HCT116 (cell line): ENCODE data around the gene NFAT5. TPM values are rescaled to one million over a fixed set of nuclear protein-coding genes. Genes with fewer than 3 reads are reported as not detected.

Source experiments
- ATAC-seq: fragments of 200-7000 bp; cut with Tn5 transposase; 2 replicates; pipeline ENCODE4 v1.9.1; 2020; ENCODE audit warnings: mild to moderate bottlenecking, moderate library complexity
- BruUV-seq: library from RNA; stranded (reverse); fragments of 400-500 nt; replicated peaks from 2 replicates; lab custom pipeline; 2021; lab: Mats Ljungman, UMichigan
- CTCF ChIA-PET: fragments of 300-600 bp; sonication (Branson Sonifier 250); formaldehyde crosslinking; loops from one replicate; lab custom pipeline; 2021; ENCODE audit warnings: antibody characterized with exemption; lab: Charles Lee
- POLR2A ChIA-PET: fragments of 300-600, 350-600 bp; sonication (Branson Sonifier 250); formaldehyde crosslinking; loops from one replicate; lab custom pipeline; 2021; ENCODE audit warnings: antibody characterized with exemption; lab: Charles Lee
- RAD21 ChIA-PET, 2 experiments: fragments of 300-600 bp; sonication (Branson Sonifier 250); formaldehyde crosslinking; loops; one replicate each; lab custom pipeline; 2023; ENCODE audit warnings: low total read pairs in 2 of 2; ENCODE audit not compliant: uncharacterized antibody in 2 of 2, unreplicated experiment in 2 of 2, low non-redundant PET in 1 of 2; lab: Charles Lee
- DNase-seq: peaks from one replicate; pipeline ENCODE4 v3.0.0-alpha.2; 2010; ENCODE audit warnings: low read depth, low spot score
- H2AFZ ChIP-seq: fragments of 200-600 bp; shearing (Covaris generic), sonication (generic); 2 replicates; pipeline ENCODE4 v1.6.1; 2017; ENCODE audit warnings: low read depth, mixed run types, mixed read lengths, antibody characterized with exemption, low read length; ENCODE audit not compliant: poor library complexity, severe bottlenecking
- H3K27ac ChIP-seq: 2 replicates; pipeline ENCODE4 v1.5.1; 2012; ENCODE audit warnings: low read depth, low read length
- H3K27me3 ChIP-seq: fragments of 200-600 bp; sonication (generic); 2 replicates; pipeline ENCODE4 v1.6.1; 2016; ENCODE audit warnings: mixed run types, low read length, mixed read lengths; ENCODE audit not compliant: insufficient read depth
- H3K36me3 ChIP-seq, 2 experiments: fragments of 200-500 bp in 1 of 2; fragments of 200-600 bp in 1 of 2; sonication (Bioruptor generic) in 1 of 2; sonication (generic) in 1 of 2; 2 replicates each; pipeline versions ENCODE4 v1.5.1 to v1.6.1; 2014 to 2016; ENCODE audit warnings: low read length in 2 of 2, inconsistent platforms in 1 of 2, mixed read lengths in 1 of 2, mixed run types in 1 of 2; ENCODE audit not compliant: insufficient read depth in 2 of 2, control insufficient read depth in 1 of 2
- H3K4me1 ChIP-seq, 2 experiments: fragments of 200-600 bp in 1 of 2; sonication (generic) in 1 of 2; 2 replicates each; pipeline versions ENCODE4 v1.5.1 to v1.6.1; 2012 to 2017; ENCODE audit warnings: low read length in 2 of 2, inconsistent platforms in 1 of 2, mild to moderate bottlenecking in 1 of 2, mixed read lengths in 1 of 2, mixed run types in 1 of 2, moderate library complexity in 1 of 2; ENCODE audit not compliant: insufficient read depth in 2 of 2, control insufficient read depth in 1 of 2
- H3K4me2 ChIP-seq: fragments of 200-600 bp; sonication (generic); 2 replicates; pipeline ENCODE4 v1.6.1; 2017; ENCODE audit warnings: mixed run types, low read length, mixed read lengths
- H3K4me3 ChIP-seq, 2 experiments: fragments of 200-600 bp in 1 of 2; sonication (generic) in 1 of 2; replicated peaks in 1 of 2; 2 replicates each; pipeline ENCODE4 v1.5.1; 2011 to 2016; ENCODE audit warnings: low read length in 2 of 2, control low read depth in 1 of 2, low read depth in 1 of 2, mild to moderate bottlenecking in 1 of 2, mixed read lengths in 1 of 2, mixed run types in 1 of 2
- H3K79me2 ChIP-seq: fragments of 200-600 bp; sonication (generic); 2 replicates; pipeline ENCODE4 v1.6.1; 2017; ENCODE audit warnings: mild to moderate bottlenecking, mixed run types, low read length, moderate library complexity, mixed read lengths; ENCODE audit not compliant: insufficient read depth
- H3K9ac ChIP-seq: fragments of 200-600 bp; sonication (generic); 2 replicates; pipeline ENCODE4 v1.6.1; 2016; ENCODE audit warnings: low read length, mixed read lengths
- H3K9me2 ChIP-seq: fragments of 200-600 bp; sonication (generic), shearing (Covaris generic); 2 replicates; pipeline ENCODE4 v1.6.1; 2017; ENCODE audit warnings: mixed run types, mild to moderate bottlenecking, moderate library complexity; ENCODE audit not compliant: insufficient read depth
- H3K9me3 ChIP-seq, 2 experiments: fragments of 200-500 bp in 1 of 2; fragments of 200-600 bp in 1 of 2; sonication (Bioruptor generic) in 1 of 2; sonication (generic) in 1 of 2; 2 replicates each; pipeline ENCODE4 v1.6.1; 2014 to 2017; ENCODE audit warnings: low read length in 2 of 2, mixed read lengths in 2 of 2, inconsistent platforms in 1 of 2, low read depth in 1 of 2, mild to moderate bottlenecking in 1 of 2, mixed run types in 1 of 2, moderate library complexity in 1 of 2; ENCODE audit not compliant: control insufficient read depth in 1 of 2, insufficient read depth in 1 of 2
- H4K20me1 ChIP-seq: fragments of 200-600 bp; sonication (generic), shearing (Covaris generic); 2 replicates; pipeline ENCODE4 v1.6.1; 2017; ENCODE audit warnings: mixed run types, mild to moderate bottlenecking, moderate library complexity; ENCODE audit not compliant: insufficient read depth
- CBX3 ChIP-seq: IDR thresholded peaks from 2 replicates; pipeline ENCODE4 v1.6.1; 2012; ENCODE audit warnings: low read depth
- CEBPB ChIP-seq: IDR thresholded peaks from 2 replicates; pipeline ENCODE4 v1.6.1; 2012; ENCODE audit warnings: low read depth
- CTCF ChIP-seq, 3 experiments: fragments of 200-600 bp in 1 of 3; sonication (generic) in 1 of 3; IDR thresholded peaks in 2 of 3; conservative IDR thresholded peaks in 1 of 3; 2 replicates each; pipeline ENCODE4 v1.5.1; 2012 to 2017; ENCODE audit warnings: low read depth in 2 of 3, low read length in 2 of 3, antibody characterized with exemption in 1 of 3, borderline replicate concordance in 1 of 3, control low read depth in 1 of 3, mild to moderate bottlenecking in 1 of 3, mixed read lengths in 1 of 3, mixed run types in 1 of 3, moderate library complexity in 1 of 3; ENCODE audit not compliant: insufficient read depth in 1 of 3
- EGR1 ChIP-seq: IDR thresholded peaks from 2 replicates; pipeline ENCODE4 v1.6.1; 2012; ENCODE audit warnings: low read depth
- ELF1 ChIP-seq: IDR thresholded peaks from 2 replicates; pipeline ENCODE4 v1.6.1; 2012; ENCODE audit warnings: low read depth, borderline replicate concordance
- EZH2 ChIP-seq: fragments of 200-600 bp; sonication (generic); IDR thresholded peaks from 2 replicates; pipeline ENCODE4 v1.6.1; 2017; ENCODE audit warnings: antibody characterized with exemption, mixed run types
- EZH2phosphoT487 ChIP-seq: fragments of 200-600 bp; IDR thresholded peaks from 2 replicates; pipeline ENCODE4 v1.6.1; 2018; ENCODE audit warnings: antibody characterized with exemption, borderline replicate concordance
- FOSL1 ChIP-seq: IDR thresholded peaks from 2 replicates; pipeline ENCODE4 v1.6.1; 2012; ENCODE audit warnings: low read depth
- JUND ChIP-seq: IDR thresholded peaks from 2 replicates; pipeline ENCODE4 v1.6.1; 2012
- POLR2A ChIP-seq: IDR thresholded peaks from 2 replicates; pipeline ENCODE4 v1.7.0; 2011; ENCODE audit warnings: borderline replicate concordance; ENCODE audit not compliant: insufficient read depth, insufficient read length; ENCODE audit errors: extremely low read depth
- POLR2AphosphoS5 ChIP-seq: IDR thresholded peaks from 2 replicates; pipeline ENCODE4 v1.6.1; 2011; ENCODE audit warnings: mild to moderate bottlenecking, low read depth, low read length, moderate library complexity
- RAD21 ChIP-seq: IDR thresholded peaks from 2 replicates; pipeline ENCODE4 v1.6.1; 2012; ENCODE audit warnings: low read depth, mild to moderate bottlenecking
- REST ChIP-seq: IDR thresholded peaks from 2 replicates; pipeline ENCODE4 v1.6.1; 2012; ENCODE audit warnings: low read depth
- SIN3A ChIP-seq: IDR thresholded peaks from 2 replicates; pipeline ENCODE4 v1.6.1; 2012; ENCODE audit warnings: low read depth
- SP1 ChIP-seq: IDR thresholded peaks from 2 replicates; pipeline ENCODE4 v1.6.1; 2012; ENCODE audit warnings: low read depth
- SRF ChIP-seq: IDR thresholded peaks from 2 replicates; pipeline ENCODE4 v1.6.1; 2012; ENCODE audit warnings: low read depth
- ZBTB33 ChIP-seq: IDR thresholded peaks from 2 replicates; pipeline ENCODE4 v1.6.1; 2011; ENCODE audit warnings: mild to moderate bottlenecking, low read length, moderate library complexity; ENCODE audit not compliant: insufficient replicate concordance; ENCODE audit errors: extremely low read depth
- ZFX ChIP-seq: fragments of 450-650 bp; IDR thresholded peaks from 2 replicates; pipeline ENCODE4 v1.6.1; 2017
- ZNF274 ChIP-seq: fragments of 200-500 bp; sonication (Bioruptor generic); IDR thresholded peaks from 2 replicates; pipeline ENCODE4 v1.6.1; 2014; ENCODE audit warnings: mild to moderate bottlenecking, low read depth, low read length, inconsistent platforms
- intact Hi-C: fragments of 100-400 bp; cut with micrococcal nuclease; formaldehyde crosslinking; loops from 2 replicates; pipeline ENCODE4 v1.10.0; 2022
- total RNA-seq: library from RNA; stranded (reverse); gene quantifications from one replicate; pipeline ENCODE4 v1.2.1, GENCODE V29; 2021; ENCODE audit not compliant: unreplicated experiment
- TF ChIP-seq, protein P1 (sequence below): IDR thresholded peaks from 2 replicates; pipeline ENCODE4 v1.6.1; 2012

The NFAT5 gene
- total RNA-seq, 1 experiment from 2014 or later, result 67.4 TPM

- RAD21 ChIA-PET, result no interaction called here
- POLR2A ChIA-PET, result no interaction called here
- Histone ChIP-seq H4K20me1 (no peaks in the 10 kb centered on the region), H3K4me1 (peaks cover 6 to 15% of the 10 kb centered on the region in 2 experiments), H3K27me3 (no peaks in the 10 kb centered on the region), H2AFZ (no peak overlapping the region), H3K9me2 (no peaks in the 10 kb centered on the region), H3K9me3 (no peaks in the 10 kb centered on the region), H3K9ac (no peak overlapping the region), H3K27ac (no peak overlapping the region), H3K4me3 (no peak overlapping the region), H3K4me2 (no peak overlapping the region), H3K36me3 (no peaks in the 10 kb centered on the region), H3K79me2 (peaks cover 2% of the 10 kb centered on the region; the same call in 1 of the 2 replicates)
- no TSS peak for BruUV-seq
- ATAC-seq (no peak), DNase-seq (no peak)
- intact Hi-C loops, result no loop called here
- CTCF ChIA-PET, result no interaction called here
- TF ChIP-seq FOSL1 (no peak), ZNF274 (no peak), RAD21 (no peak), SRF (no peak), EZH2phosphoT487 (no peak), JUND (no peak), SP1 (no peak), CBX3 (no peak), ZBTB33 (no peak), EZH2 (no peak), ZFX (no peak), REST (no peak), CTCF (IDR thresholded peaks at IDR 0.05 in 2 of 3, conservative IDR thresholded peaks at IDR 0.05 in 1 of 3; ENCODE audit: borderline replicate concordance in 1 of 3, insufficient read depth in 1 of 3, low read depth in 2 of 3, low read length in 2 of 3) (no peak), ELF1 (no peak), POLR2A (no peak), EGR1 (no peak), POLR2AphosphoS5 (no peak), CEBPB (no peak), SIN3A (no peak)
- TF ChIP-seq, protein P1, sequence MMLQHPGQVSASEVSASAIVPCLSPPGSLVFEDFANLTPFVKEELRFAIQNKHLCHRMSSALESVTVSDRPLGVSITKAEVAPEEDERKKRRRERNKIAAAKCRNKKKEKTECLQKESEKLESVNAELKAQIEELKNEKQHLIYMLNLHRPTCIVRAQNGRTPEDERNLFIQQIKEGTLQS, result no peak
Measured at GRCh38 chr16:69559164-69559563, 6.6 kb upstream of the NFAT5 start.
